ENCODE data around the gene NR2F2.

Gene NR2F2

GRCh38 chr15:96343113-96344059 lies 12.9 kb downstream of the NR2F2 start:
- H3K27ac ChIP-seq (ENCODE audit: low read length), result no peak overlapping the region
- ATAC-seq (ENCODE audit: insufficient read depth, low read depth) (no peak), DNase-seq (no peak)
- H3K4me1 ChIP-seq (ENCODE audit: insufficient read depth, low read length), result no peaks in the 10 kb centered on the region
- H3K9me3 ChIP-seq (ENCODE audit: insufficient read depth, low read length, severe bottlenecking), result no peaks in the 10 kb centered on the region
- no peak overlapping the region for H3K4me2 ChIP-seq (ENCODE audit: insufficient read depth, low read length)
- TF ChIP-seq EZH2 (IDR thresholded peaks at IDR 0.05; ENCODE audit: borderline replicate concordance, low read depth, low read length, severe bottlenecking), result no peak
- TF ChIP-seq, protein P1, sequence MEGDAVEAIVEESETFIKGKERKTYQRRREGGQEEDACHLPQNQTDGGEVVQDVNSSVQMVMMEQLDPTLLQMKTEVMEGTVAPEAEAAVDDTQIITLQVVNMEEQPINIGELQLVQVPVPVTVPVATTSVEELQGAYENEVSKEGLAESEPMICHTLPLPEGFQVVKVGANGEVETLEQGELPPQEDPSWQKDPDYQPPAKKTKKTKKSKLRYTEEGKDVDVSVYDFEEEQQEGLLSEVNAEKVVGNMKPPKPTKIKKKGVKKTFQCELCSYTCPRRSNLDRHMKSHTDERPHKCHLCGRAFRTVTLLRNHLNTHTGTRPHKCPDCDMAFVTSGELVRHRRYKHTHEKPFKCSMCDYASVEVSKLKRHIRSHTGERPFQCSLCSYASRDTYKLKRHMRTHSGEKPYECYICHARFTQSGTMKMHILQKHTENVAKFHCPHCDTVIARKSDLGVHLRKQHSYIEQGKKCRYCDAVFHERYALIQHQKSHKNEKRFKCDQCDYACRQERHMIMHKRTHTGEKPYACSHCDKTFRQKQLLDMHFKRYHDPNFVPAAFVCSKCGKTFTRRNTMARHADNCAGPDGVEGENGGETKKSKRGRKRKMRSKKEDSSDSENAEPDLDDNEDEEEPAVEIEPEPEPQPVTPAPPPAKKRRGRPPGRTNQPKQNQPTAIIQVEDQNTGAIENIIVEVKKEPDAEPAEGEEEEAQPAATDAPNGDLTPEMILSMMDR (IDR thresholded peaks at IDR 0.05; ENCODE audit: borderline replicate concordance, extremely low read depth, low read length, poor library complexity, severe bottlenecking), result no peak
- no peak overlapping the region for H3K9ac ChIP-seq (ENCODE audit: low read depth, low read length)
- H3K36me3 ChIP-seq (ENCODE audit: insufficient read depth, low read length), result no peaks in the 10 kb centered on the region
- no peaks in the 10 kb centered on the region for H4K20me1 ChIP-seq (ENCODE audit: insufficient read depth, low read length)
- no peaks in the 10 kb centered on the region for H3K27me3 ChIP-seq (ENCODE audit: insufficient read depth, low read length, poor library complexity)
- no peak overlapping the region for H3K4me3 ChIP-seq (ENCODE audit: low read depth in 1 of 2, low read length in 2 of 2)
- H2AFZ ChIP-seq (ENCODE audit: low read depth, low read length), result no peak overlapping the region
- H3K79me2 ChIP-seq (ENCODE audit: insufficient read depth, low read length), result no peaks in the 10 kb centered on the region

DNA sequence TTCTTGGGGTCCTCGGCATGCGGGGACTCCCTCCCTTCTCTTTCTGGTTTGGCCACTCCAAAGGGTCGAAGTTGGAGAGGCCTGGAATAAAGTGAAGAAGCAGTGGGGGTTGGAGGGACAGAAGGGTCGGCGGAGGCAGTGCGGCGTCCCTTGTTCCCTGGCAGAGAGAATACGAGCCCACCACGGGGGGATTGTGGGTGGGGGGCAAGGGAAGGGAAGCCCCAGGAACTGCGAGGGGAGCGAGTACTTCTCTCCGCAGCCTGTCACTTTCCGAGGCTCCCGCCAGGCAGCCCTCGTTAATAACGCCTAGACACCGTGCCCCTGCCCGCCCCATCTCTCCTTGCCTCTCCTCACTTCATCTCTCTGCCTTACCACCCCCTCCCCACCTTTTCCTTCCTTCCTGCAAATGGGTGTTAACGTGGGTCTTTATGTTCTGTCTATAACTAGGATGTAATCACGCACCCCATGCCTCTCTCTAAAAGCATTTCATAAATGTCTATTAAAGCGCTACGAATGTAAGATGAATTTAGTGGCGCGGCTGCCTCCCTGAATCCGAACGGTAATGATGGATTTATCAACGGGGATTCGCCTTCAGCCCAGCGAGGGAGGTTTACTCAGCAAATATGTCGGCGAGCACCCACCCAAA lies 13.7 kb downstream of the NR2F2 start:
- no peaks in the 10 kb centered on the region for H3K9me3 ChIP-seq (ENCODE audit: insufficient read depth, low read length, severe bottlenecking)
- no peaks in the 10 kb centered on the region for H3K4me1 ChIP-seq (ENCODE audit: insufficient read depth, low read length)
- no peak for TF ChIP-seq EZH2 (IDR thresholded peaks at IDR 0.05; ENCODE audit: borderline replicate concordance, low read depth, low read length, severe bottlenecking)
- TF ChIP-seq, protein P1 (IDR thresholded peaks at IDR 0.05; ENCODE audit: borderline replicate concordance, extremely low read depth, low read length, poor library complexity, severe bottlenecking), result no peak
- H3K27ac ChIP-seq (ENCODE audit: low read length), result no peak overlapping the region
- H3K4me3 ChIP-seq (ENCODE audit: low read depth in 1 of 2, low read length in 2 of 2), result no peak overlapping the region
- no peak overlapping the region for H2AFZ ChIP-seq (ENCODE audit: low read depth, low read length)
- peaks cover 5% of the 10 kb centered on the region for H3K27me3 ChIP-seq (ENCODE audit: insufficient read depth, low read length, poor library complexity)
- ATAC-seq (ENCODE audit: insufficient read depth, low read depth), result no peak
- H3K9ac ChIP-seq (ENCODE audit: low read depth, low read length), result no peak overlapping the region
- H3K79me2 ChIP-seq (ENCODE audit: insufficient read depth, low read length), result no peaks in the 10 kb centered on the region
- no peaks in the 10 kb centered on the region for H4K20me1 ChIP-seq (ENCODE audit: insufficient read depth, low read length)
- no peak for DNase-seq
- H3K36me3 ChIP-seq (ENCODE audit: insufficient read depth, low read length), result no peaks in the 10 kb centered on the region
- no peak overlapping the region for H3K4me2 ChIP-seq (ENCODE audit: insufficient read depth, low read length)

DNA sequence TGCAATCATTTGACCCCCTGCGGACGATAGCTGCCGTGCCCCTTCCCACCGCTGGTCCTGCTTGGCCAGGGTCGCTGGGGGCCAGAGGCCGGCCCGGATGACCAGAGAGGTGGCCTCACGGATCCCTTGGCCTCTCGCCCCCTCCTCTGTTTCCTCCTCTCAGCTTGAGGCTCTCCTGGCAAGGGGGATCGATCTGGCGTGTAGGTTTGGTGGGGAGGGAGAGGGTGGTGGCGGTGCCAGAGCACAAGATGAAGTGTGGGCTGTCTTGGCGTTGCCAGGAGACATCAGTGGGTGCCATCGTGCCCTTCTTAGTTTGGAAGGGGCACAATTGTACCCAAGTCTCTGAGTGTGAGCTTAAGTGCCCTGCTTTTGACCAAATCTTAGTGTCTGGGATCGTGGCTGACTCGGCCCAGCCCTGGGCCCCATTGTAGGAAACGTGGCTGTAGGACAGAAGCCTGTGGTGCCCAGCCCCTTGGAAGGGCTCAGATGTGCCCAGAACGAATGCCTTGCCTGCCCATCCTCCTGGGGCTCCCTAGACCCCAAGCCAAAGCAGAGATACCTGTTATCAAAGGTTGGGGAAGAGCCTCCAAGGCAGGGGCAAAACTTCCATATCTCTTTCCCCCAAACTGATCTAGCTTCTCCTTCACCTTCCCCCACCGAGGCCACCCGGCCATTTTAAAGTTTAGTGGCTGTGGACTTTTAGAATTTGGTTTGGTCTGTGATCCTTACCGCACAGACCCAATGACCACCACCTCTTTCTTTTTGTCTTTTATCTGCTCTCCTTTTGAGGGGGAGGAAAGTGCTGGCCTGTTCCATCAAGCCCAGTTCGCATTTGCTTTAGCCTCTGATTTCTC lies 14.4 kb downstream of the NR2F2 start:
- Histone ChIP-seq H3K4me1 (ENCODE audit: insufficient read depth, low read length) (no peaks in the 10 kb centered on the region), H3K79me2 (ENCODE audit: insufficient read depth, low read length) (no peaks in the 10 kb centered on the region), H3K4me2 (ENCODE audit: insufficient read depth, low read length) (no peak overlapping the region), H3K9ac (ENCODE audit: low read depth, low read length) (no peak overlapping the region), H3K36me3 (ENCODE audit: insufficient read depth, low read length) (no peaks in the 10 kb centered on the region), H3K27me3 (ENCODE audit: insufficient read depth, low read length, poor library complexity) (peaks cover 10% of the 10 kb centered on the region), H3K27ac (ENCODE audit: low read length) (no peak overlapping the region), H4K20me1 (ENCODE audit: insufficient read depth, low read length) (no peaks in the 10 kb centered on the region), H3K9me3 (ENCODE audit: insufficient read depth, low read length, severe bottlenecking) (no peaks in the 10 kb centered on the region), H2AFZ (ENCODE audit: low read depth, low read length) (no peak overlapping the region), H3K4me3 (ENCODE audit: low read depth in 1 of 2, low read length in 2 of 2) (no peak overlapping the region)
- DNase-seq, result no peak
- no peak for ATAC-seq (ENCODE audit: insufficient read depth, low read depth)
- no peak for TF ChIP-seq EZH2 (IDR thresholded peaks at IDR 0.05; ENCODE audit: borderline replicate concordance, low read depth, low read length, severe bottlenecking)
- TF ChIP-seq, protein P1 (IDR thresholded peaks at IDR 0.05; ENCODE audit: borderline replicate concordance, extremely low read depth, low read length, poor library complexity, severe bottlenecking), result no peak

All from DND-41 (cell line).